ACC112 (cell line): ENCODE data around the gene PTGER4.

Experiments
- H2AFZ ChIP-seq: fragments of 200-600 bp; sonication (generic); one replicate; pipeline ENCODE4 v1.6.0; 2017; ENCODE audit warnings: antibody characterized with exemption, low read length; ENCODE audit not compliant: unreplicated experiment
- H3K27ac ChIP-seq: fragments of 200-600 bp; sonication (generic); 2 replicates; pipeline ENCODE4 v1.5.1; 2014; ENCODE audit warnings: low read depth, mild to moderate bottlenecking, antibody characterized with exemption, low read length, moderate library complexity
- H3K27me3 ChIP-seq: fragments of 200-600 bp; sonication (generic); 2 replicates; pipeline ENCODE4 v1.6.1; 2014; ENCODE audit warnings: mild to moderate bottlenecking, antibody characterized with exemption, low read length, moderate library complexity, mixed read lengths; ENCODE audit not compliant: insufficient read depth
- H3K36me3 ChIP-seq: fragments of 200-600 bp; sonication (generic); 2 replicates; pipeline ENCODE4 v1.6.1; 2016; ENCODE audit warnings: mild to moderate bottlenecking, antibody characterized with exemption, low read length, moderate library complexity, mixed read lengths; ENCODE audit not compliant: insufficient read depth
- H3K4me1 ChIP-seq: fragments of 200-600 bp; sonication (generic); one replicate; pipeline ENCODE4 v1.6.1; 2016; ENCODE audit warnings: low read length, mixed read lengths; ENCODE audit not compliant: insufficient read depth, unreplicated experiment, control insufficient read depth
- H3K4me3 ChIP-seq: fragments of 200-600 bp; sonication (generic); 2 replicates; pipeline ENCODE4 v1.5.1; 2014; ENCODE audit warnings: mild to moderate bottlenecking, low read depth, low read length
- H3K79me2 ChIP-seq: fragments of 200-600 bp; sonication (generic); one replicate; pipeline ENCODE4 v1.6.0; 2016; ENCODE audit warnings: low read length; ENCODE audit not compliant: control insufficient read depth, unreplicated experiment, insufficient read depth

PTGER4 gene

DNA sequence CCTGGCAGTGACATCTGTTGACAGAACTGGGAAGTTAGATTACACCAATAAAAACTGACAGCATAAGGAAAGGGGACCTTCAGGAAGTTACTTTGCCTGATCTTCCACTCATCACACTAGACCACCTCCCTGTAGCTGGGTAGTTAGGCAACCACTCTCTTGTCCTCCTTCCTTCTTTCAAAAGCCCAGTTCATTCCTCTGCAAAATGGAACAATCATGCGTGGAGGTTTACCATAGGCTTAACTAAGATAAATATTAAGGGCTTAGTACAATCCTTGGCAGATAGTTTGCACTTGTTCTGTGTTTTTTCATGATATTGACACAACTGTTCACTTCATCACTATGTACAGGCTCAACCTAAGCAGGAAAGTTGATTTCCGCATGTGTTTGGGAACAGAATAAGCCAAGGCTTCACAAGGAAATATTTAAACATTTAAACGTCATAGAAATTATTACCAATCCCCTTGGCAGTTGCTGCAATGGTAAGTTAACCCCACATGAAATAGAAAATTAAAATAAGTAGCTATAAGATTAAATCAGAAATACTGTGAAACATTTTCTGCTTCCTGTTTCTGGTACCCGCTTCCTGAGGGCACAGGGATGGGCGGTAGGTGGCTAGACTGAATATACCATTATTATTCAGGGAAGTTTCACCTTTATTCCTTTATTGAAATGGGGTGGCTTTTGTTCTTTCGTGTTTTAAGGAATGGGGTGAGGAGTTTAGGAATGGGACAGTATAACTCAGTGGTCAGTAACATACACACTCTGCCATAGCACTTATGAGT lies 9.9 kb upstream of the PTGER4 start:
- Histone ChIP-seq H2AFZ (no peak overlapping the region), H3K27me3 (no peaks in the 10 kb centered on the region), H3K27ac (no peak overlapping the region), H3K4me3 (no peak overlapping the region), H3K36me3 (no peaks in the 10 kb centered on the region), H3K4me1 (peaks cover 7% of the 10 kb centered on the region), H3K79me2 (no peaks in the 10 kb centered on the region)

DNA sequence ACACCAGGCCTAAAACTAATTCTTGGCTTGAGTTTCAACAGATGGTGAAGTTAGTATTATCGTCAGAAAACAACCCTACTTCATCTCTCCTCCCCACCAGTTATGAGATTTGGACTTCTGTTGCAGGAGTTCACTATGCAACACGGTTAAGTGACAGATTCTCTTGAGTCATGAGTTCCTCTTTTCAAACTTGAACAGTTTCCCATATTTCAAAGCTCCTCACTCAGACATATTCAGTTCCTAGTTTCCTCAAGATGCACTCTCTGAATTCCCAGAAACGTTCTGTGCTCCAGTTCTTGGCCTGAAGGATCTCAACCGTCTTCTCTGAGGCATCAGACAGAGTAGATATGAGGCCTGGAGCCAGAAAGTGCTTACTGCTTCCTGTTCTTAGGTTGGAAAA lies 7.3 kb upstream of the PTGER4 start:
- H2AFZ ChIP-seq, result no peak overlapping the region
- H3K27ac ChIP-seq, result no peak overlapping the region
- no peaks in the 10 kb centered on the region for H3K27me3 ChIP-seq
- peaks cover 3% of the 10 kb centered on the region for H3K79me2 ChIP-seq
- H3K4me3 ChIP-seq, result no peak overlapping the region
- peaks cover 20% of the 10 kb centered on the region for H3K4me1 ChIP-seq
- no peaks in the 10 kb centered on the region for H3K36me3 ChIP-seq

DNA sequence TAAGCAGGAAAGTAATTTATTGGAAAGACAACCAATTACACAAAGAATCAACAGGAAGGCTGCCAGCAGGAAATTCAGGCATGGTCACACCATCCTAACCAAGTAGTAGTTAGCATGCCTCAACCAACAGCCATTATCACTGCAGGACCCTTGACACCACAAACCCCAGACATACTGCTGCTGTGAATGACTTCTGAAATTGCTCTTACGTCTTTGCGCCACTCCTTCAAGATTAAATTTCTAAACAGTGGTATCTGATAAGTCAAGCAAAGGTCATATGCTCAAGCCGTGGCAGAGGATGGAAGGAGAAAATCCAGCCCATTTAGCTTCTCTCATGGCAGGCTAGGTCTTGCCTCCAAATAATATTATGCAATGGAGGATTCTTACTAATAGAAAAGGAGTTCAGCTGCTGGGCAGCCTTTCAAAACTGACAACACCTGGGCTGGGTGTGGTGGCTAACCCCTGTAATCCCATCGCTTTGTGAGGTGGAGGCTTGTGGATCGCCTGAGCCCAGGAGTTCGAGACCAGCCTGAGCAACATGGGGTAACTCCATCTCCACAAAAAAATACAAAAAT lies 5.0 kb upstream of the PTGER4 start:
- Histone ChIP-seq H3K79me2 (peaks cover 7% of the 10 kb centered on the region), H3K4me3 (no peak overlapping the region), H3K36me3 (no peaks in the 10 kb centered on the region), H3K27me3 (no peaks in the 10 kb centered on the region), H2AFZ (no peak overlapping the region), H3K4me1 (peaks cover 20% of the 10 kb centered on the region), H3K27ac (no peak overlapping the region)

DNA sequence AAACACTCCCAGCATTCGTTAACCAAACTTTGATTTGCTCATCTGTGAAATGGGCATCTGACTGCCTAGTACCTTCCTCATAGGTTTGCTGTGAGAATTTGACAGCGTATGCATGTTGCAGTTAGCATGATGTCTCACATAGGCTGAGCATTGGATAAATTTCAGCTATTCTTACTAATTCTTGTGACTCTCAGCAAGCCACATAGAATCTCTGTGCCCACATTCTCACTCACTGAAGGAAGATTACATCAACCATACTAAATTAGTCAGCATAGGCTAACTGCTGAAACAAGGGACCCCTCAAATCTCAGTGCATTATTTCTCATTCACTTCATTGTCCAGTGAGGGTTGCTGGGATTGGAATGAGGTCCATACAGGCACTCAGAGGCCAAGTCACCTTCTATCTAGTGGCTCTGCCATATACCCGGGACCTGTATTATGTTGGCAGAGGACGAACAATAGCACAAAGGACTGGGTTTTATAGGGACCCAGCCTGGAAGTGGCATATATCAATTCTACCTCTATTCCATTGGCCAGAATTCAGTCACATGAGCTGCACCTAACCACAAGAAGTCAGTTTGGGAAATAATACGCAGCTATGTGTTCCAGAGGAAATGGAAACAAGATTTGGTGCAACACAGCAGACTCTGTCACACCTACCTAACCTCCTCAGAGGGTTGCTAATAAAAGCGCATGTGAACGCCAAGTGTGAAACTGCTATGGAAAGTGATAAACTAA lies 4.2 kb upstream of the PTGER4 start:
- no peaks in the 10 kb centered on the region for H3K36me3 ChIP-seq
- H3K79me2 ChIP-seq, result peaks cover 14% of the 10 kb centered on the region
- H3K27ac ChIP-seq, result no peak overlapping the region
- no peak overlapping the region for H3K4me3 ChIP-seq
- H2AFZ ChIP-seq, result no peak overlapping the region
- peaks cover 20% of the 10 kb centered on the region for H3K4me1 ChIP-seq
- H3K27me3 ChIP-seq, result no peaks in the 10 kb centered on the region

DNA sequence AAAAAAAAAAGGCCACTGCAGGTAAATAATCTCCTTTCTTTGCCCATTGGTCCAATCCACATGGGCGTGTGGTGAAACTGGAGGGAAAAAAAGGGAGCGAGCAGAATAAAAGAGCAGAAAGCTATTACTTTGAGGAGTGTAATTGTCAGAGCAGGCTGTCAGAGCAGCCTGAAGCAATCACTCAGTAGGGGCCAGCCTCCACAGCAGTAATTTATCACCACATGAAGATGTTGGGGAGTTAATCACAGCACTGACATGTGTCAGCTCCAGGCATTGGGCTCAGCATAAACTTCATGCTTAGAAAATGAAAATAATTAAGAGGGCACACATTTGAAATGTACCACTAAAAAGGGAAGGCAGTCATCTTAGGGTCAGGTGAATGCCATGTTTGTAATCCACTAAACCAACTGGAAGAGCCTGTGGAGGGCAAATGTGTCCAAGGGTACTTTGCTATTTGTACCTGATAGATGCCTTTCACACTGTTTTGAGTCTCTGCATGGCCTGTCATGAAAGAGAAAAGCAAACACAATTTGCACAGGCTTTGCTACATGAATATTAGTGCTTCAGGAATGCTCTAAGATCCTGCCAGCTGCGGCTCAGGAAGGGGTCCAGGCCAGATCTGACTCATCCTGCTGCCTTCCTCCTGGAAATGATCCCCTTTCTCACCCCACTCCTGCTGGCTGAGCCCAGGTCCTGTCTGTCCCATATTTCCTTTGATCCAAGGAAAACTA lies 2.9 kb upstream of the PTGER4 start:
- H3K4me3 ChIP-seq, result peak overlapping the region; percentile 75
- H3K27me3 ChIP-seq, result no peaks in the 10 kb centered on the region
- peaks cover 20% of the 10 kb centered on the region for H3K4me1 ChIP-seq
- peaks cover 27% of the 10 kb centered on the region for H3K79me2 ChIP-seq
- peak overlapping the region; percentile 80 for H3K27ac ChIP-seq
- H3K36me3 ChIP-seq, result peaks cover under 1% of the 10 kb centered on the region; the same call in 1 of the 2 replicates
- peak overlapping the region; percentile 70 for H2AFZ ChIP-seq

DNA sequence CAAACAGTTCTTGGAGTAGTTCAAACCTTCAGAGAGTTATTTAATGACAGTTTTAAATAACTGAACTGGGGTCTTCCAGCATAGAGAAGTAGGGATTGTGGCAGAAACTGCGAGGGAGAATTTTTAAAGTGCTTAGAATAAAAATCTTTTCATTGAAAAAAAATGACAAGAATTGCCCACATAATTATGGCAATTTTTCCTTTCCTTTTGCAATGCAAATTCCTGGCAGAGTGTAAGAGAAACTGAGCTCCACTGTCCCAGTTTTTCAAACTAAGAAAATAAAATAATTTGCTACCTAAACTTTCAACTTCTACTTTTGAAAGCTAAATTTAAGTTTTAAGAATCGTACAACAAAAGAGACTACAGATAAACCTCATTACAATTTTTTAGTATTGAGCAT lies 2.3 kb upstream of the PTGER4 start:
- peaks cover 4% of the 10 kb centered on the region; the same call in 1 of the 2 replicates for H3K36me3 ChIP-seq
- H3K4me3 ChIP-seq, result peak overlapping the region; percentile 75
- peak overlapping the region; percentile 70 for H2AFZ ChIP-seq
- no peaks in the 10 kb centered on the region for H3K27me3 ChIP-seq
- H3K27ac ChIP-seq, result peak overlapping the region; percentile 80
- peaks cover 20% of the 10 kb centered on the region for H3K4me1 ChIP-seq
- H3K79me2 ChIP-seq, result peaks cover 33% of the 10 kb centered on the region

DNA sequence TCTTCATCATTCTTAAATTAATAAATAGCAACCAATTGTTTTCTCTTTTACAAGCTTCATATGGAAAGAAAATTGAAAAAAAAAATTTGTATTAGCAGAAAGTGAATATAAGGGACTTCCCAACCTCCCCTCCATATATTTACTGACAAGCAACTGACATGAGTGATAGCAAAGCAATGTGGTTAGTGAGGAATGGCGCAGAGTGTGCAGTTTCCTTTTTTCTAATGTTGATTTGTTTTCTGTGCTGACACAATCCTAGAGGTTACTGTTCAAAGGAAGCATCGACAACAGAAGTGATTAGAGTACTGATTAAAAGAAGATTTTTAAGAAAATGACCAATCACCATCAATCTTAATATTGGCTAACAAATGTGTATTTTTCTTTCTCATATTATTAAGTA lies 1.7 kb upstream of the PTGER4 start:
- peaks cover 4% of the 10 kb centered on the region; the same call in 1 of the 2 replicates for H3K36me3 ChIP-seq
- no peak overlapping the region for H2AFZ ChIP-seq
- H3K79me2 ChIP-seq, result peaks cover 39% of the 10 kb centered on the region
- peak overlapping the region; percentile 75 for H3K4me3 ChIP-seq
- H3K27ac ChIP-seq, result peak overlapping the region; percentile 80
- H3K4me1 ChIP-seq, result peaks cover 20% of the 10 kb centered on the region
- H3K27me3 ChIP-seq, result no peaks in the 10 kb centered on the region

- peak overlapping the region; percentile 75 for H3K4me3 ChIP-seq
- no peak overlapping the region for H2AFZ ChIP-seq
- peaks cover 20% of the 10 kb centered on the region for H3K4me1 ChIP-seq
- peak overlapping the region; percentile 80 for H3K27ac ChIP-seq
- H3K27me3 ChIP-seq, result no peaks in the 10 kb centered on the region
- peaks cover 4% of the 10 kb centered on the region; the same call in 1 of the 2 replicates for H3K36me3 ChIP-seq
- peaks cover 45% of the 10 kb centered on the region for H3K79me2 ChIP-seq
Measured at GRCh38 chr5:40678460-40679147, 1.1 kb upstream of the PTGER4 start.

DNA sequence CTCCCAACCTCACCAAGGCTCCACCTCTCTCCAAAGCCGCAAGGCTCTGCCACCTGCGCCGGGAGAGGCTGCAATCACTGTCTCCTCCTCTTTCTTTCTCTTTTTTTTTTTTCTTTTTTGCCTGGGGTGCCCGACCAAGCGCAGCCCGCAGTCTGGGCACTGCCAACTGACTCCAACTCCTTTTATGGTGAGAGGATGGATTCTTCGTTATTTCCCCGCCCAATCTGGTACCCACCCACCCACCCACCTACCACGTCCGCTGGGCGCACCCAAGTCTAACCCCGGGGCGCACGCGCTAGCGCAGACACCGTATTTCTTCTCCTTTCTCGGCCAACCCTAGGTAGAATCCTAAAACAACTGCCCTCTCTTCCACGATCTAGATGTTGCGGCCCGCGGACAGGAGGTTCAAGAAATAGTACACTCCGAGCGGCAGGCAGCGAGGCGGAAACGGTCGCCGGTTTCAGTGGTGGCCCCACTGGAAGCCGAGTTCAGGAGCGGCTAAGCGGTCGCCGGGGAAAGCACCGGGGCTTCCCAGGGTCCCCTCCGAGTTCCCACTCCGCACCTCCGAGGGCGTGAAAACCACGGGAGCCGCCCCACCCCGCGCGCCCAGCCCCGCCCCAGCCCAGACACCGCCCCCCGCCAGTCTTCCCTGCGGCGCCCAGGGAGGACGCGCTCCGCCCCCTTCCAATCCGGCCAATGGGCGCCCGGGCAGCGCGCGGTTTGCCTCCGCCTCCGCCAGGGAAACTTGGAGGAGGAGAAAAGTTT lies 385 bp upstream of the PTGER4 start:
- H3K27ac ChIP-seq, result peak overlapping the region; percentile 80
- peak overlapping the region; percentile 76 for H2AFZ ChIP-seq
- H3K4me3 ChIP-seq, result peak overlapping the region; percentile 98
- H3K4me1 ChIP-seq, result peaks cover 20% of the 10 kb centered on the region
- H3K79me2 ChIP-seq, result peaks cover 51% of the 10 kb centered on the region
- peaks cover 4% of the 10 kb centered on the region; the same call in 1 of the 2 replicates for H3K36me3 ChIP-seq
- H3K27me3 ChIP-seq, result no peaks in the 10 kb centered on the region
